ENCODE data around the gene SELENOI. TPM values are rescaled to one million over a fixed set of nuclear protein-coding genes. Genes with fewer than 3 reads are reported as not detected.

The SELENOI gene
- polyA plus RNA-seq, 4 donors = 4.3 to 36.4 (median 8.2) TPM

DNA sequence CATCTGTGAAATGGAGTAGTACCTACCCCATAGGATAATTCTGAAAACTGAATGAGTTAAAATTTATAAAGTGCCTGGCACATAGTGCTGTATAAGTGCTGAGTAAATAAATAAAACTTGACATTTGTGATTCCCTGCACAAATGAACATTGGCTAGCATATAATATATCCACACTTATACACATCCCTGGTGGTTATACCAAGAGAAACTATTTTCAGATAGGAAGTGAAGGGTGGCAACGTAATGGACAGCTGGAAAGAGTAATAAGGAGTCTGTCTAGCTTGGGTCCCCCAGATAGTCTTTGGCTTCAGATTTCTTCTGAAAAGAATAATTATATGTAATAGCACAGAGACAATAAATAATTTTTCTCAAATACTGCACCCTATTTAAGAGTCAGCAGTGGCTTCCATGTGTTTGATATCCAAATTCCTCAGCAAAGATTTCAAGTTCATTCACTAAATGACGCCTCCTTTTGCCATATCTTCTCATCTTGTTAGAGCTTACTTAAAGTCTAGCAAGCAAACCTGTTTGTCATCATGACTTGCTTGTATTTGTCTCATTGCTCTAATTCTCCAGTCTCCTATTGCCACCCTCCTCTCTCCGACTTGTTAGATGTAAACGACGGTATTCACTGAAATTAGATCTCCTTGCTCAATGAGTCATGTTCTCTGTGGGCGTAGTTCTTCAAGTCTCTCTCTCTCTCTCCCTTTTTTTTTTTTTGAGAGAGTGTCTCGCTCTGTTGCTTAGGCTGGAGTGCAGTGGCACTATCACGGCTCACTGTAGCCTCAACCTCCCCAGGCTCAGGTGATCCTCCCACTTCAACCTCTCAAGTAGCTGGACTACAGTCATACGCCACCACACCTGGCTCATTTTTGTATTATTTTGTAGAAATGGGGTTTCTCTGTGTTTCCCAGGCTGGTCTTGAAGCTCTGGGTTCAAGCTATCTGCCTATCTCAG lies 9.4 kb downstream of the SELENOI start:
- Histone ChIP-seq H3K36me3 (ENCODE audit: control insufficient read depth in 3 of 3, insufficient read depth in 2 of 3, low read depth in 1 of 3, low read length in 3 of 3) (peaks cover 0 to 18% (median 0%) of the 10 kb centered on the region in 3 donors), H3K4me1 (ENCODE audit: control insufficient read depth in 3 of 3, insufficient read depth in 2 of 3, low read depth in 1 of 3, low read length in 2 of 3) (peaks cover 0 to 3% (median 0%) of the 10 kb centered on the region in 3 donors), H3K27me3 (ENCODE audit: control insufficient read depth in 3 of 3, insufficient read depth in 3 of 3, low read length in 3 of 3) (no peaks in the 10 kb centered on the region), H3K9me3 (ENCODE audit: control insufficient read depth in 2 of 2, insufficient read depth in 1 of 2, low read depth in 1 of 2, low read length in 1 of 2) (no peaks in the 10 kb centered on the region), H3K27ac (ENCODE audit: low read depth in 1 of 3, low read length in 2 of 3) (no peak overlapping the region), H3K4me3 (ENCODE audit: low read depth in 1 of 3, low read length in 3 of 3) (no peak overlapping the region)
- FAIRE-seq (no peak), DNase-seq (no peak)
- 81 to 89% (median 83%) methylated on average over 9 of the region's 9 CpGs for WGBS, 3 donors

GRCh38 chr2:26356111-26356510 lies 10.2 kb downstream of the SELENOI start:
- Histone ChIP-seq H3K27ac (ENCODE audit: low read depth in 1 of 3, low read length in 2 of 3) (no peak overlapping the region), H3K4me1 (ENCODE audit: control insufficient read depth in 3 of 3, insufficient read depth in 2 of 3, low read depth in 1 of 3, low read length in 2 of 3) (peaks cover 0 to 3% (median 0%) of the 10 kb centered on the region in 3 donors), H3K27me3 (ENCODE audit: control insufficient read depth in 3 of 3, insufficient read depth in 3 of 3, low read length in 3 of 3) (no peaks in the 10 kb centered on the region), H3K9me3 (ENCODE audit: control insufficient read depth in 2 of 2, insufficient read depth in 1 of 2, low read depth in 1 of 2, low read length in 1 of 2) (no peaks in the 10 kb centered on the region), H3K4me3 (ENCODE audit: low read depth in 1 of 3, low read length in 3 of 3) (no peak overlapping the region), H3K36me3 (ENCODE audit: control insufficient read depth in 3 of 3, insufficient read depth in 2 of 3, low read depth in 1 of 3, low read length in 3 of 3) (peaks cover 0 to 16% (median 0%) of the 10 kb centered on the region in 3 donors)
- FAIRE-seq = no peak
- DNase-seq = no peak
- WGBS, 3 donors = 87 to 100% (median 99%) methylated on average over 2 of the region's 2 CpGs

DNA sequence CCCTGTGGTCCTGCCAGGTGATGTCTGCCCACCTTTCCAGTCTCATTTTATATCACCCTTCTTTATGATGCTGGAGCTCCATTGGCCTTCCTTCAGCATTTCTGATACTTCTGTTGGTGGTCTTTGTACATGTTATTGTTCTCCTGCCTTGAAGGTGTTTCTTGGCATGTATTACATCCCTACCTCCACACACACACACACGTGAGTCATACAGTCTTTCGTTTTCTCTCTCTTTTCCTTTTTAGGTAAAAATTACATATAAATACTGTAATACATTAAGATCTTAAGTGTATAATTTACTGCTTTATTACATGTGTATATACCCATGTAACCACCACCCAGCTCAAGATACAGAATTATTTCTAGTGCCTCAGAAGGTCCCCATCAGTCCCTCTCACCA lies 10.8 kb downstream of the SELENOI start:
- Histone ChIP-seq H3K27ac (ENCODE audit: low read depth in 1 of 3, low read length in 2 of 3) (no peak overlapping the region), H3K27me3 (ENCODE audit: control insufficient read depth in 3 of 3, insufficient read depth in 3 of 3, low read length in 3 of 3) (no peaks in the 10 kb centered on the region), H3K9me3 (ENCODE audit: control insufficient read depth in 2 of 2, insufficient read depth in 1 of 2, low read depth in 1 of 2, low read length in 1 of 2) (no peaks in the 10 kb centered on the region), H3K4me1 (ENCODE audit: control insufficient read depth in 3 of 3, insufficient read depth in 2 of 3, low read depth in 1 of 3, low read length in 2 of 3) (peaks cover 0 to 3% (median 0%) of the 10 kb centered on the region in 3 donors), H3K4me3 (ENCODE audit: low read depth in 1 of 3, low read length in 3 of 3) (no peak overlapping the region), H3K36me3 (ENCODE audit: control insufficient read depth in 3 of 3, insufficient read depth in 2 of 3, low read depth in 1 of 3, low read length in 3 of 3) (peaks cover 0 to 16% (median 0%) of the 10 kb centered on the region in 3 donors)
- FAIRE-seq (no peak), DNase-seq (no peak)
- 76 to 80% (median 79%) methylated on average over 2 of the region's 2 CpGs for WGBS, 3 donors

GRCh38 chr2:26359886-26360473 lies 14.0 kb downstream of the SELENOI start:
- Histone ChIP-seq H3K4me1 (ENCODE audit: control insufficient read depth in 3 of 3, insufficient read depth in 2 of 3, low read depth in 1 of 3, low read length in 2 of 3) (peaks cover 0 to 3% (median 0%) of the 10 kb centered on the region in 3 donors), H3K4me3 (ENCODE audit: low read depth in 1 of 3, low read length in 3 of 3) (no peak overlapping the region), H3K9me3 (ENCODE audit: control insufficient read depth in 2 of 2, insufficient read depth in 1 of 2, low read depth in 1 of 2, low read length in 1 of 2) (no peaks in the 10 kb centered on the region), H3K36me3 (ENCODE audit: control insufficient read depth in 3 of 3, insufficient read depth in 2 of 3, low read depth in 1 of 3, low read length in 3 of 3) (peaks cover 0 to 11% (median 0%) of the 10 kb centered on the region in 3 donors), H3K27ac (ENCODE audit: low read depth in 1 of 3, low read length in 2 of 3) (no peak overlapping the region), H3K27me3 (ENCODE audit: control insufficient read depth in 3 of 3, insufficient read depth in 3 of 3, low read length in 3 of 3) (no peaks in the 10 kb centered on the region)
- no peak for FAIRE-seq
- DNase-seq = no peak
- 76 to 88% (median 84%) methylated on average over 4 of the region's 4 CpGs for WGBS, 3 donors

DNA sequence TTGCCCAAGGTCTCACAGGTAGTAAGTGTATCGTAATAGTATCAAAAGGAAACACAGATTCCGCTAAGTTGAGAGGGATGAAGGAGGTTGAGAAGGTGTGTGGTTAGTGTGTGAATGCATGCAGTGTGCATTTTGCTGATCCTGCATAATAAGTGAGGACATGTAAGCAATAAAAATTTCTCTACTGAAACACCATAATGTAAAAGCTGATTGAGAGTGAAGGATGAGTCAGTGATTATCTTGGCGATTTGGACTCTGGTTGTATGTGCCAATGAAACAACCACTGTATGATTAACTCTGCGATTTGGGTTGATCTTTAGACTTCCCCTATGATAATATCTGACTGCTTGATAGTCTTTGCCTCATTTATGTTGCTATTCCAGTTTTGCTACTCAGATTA lies 17.4 kb downstream of the SELENOI start:
- 13 to 52% (median 35%) methylated on average over 4 of the region's 4 CpGs for WGBS, 3 donors

GRCh38 chr2:26363958-26364357 lies 18.0 kb downstream of the SELENOI start:
- H3K4me1 ChIP-seq (ENCODE audit: control insufficient read depth in 3 of 3, insufficient read depth in 2 of 3, low read depth in 1 of 3, low read length in 2 of 3) = peaks cover 0 to 3% (median 0%) of the 10 kb centered on the region in 3 donors
- no peaks in the 10 kb centered on the region for H3K27me3 ChIP-seq (ENCODE audit: control insufficient read depth in 3 of 3, insufficient read depth in 3 of 3, low read length in 3 of 3)
- FAIRE-seq (no peak), DNase-seq (no peak)
- H3K36me3 ChIP-seq (ENCODE audit: control insufficient read depth in 3 of 3, insufficient read depth in 2 of 3, low read depth in 1 of 3, low read length in 3 of 3) = peaks cover 0 to 13% (median 12%) of the 10 kb centered on the region in 3 donors
- no peaks in the 10 kb centered on the region for H3K9me3 ChIP-seq (ENCODE audit: control insufficient read depth in 2 of 2, insufficient read depth in 1 of 2, low read depth in 1 of 2, low read length in 1 of 2)
- no peak overlapping the region for H3K27ac ChIP-seq (ENCODE audit: low read depth in 1 of 3, low read length in 2 of 3)
- WGBS, 3 donors = 69 to 88% (median 83%) methylated on average over 3 of the region's 3 CpGs
- H3K4me3 ChIP-seq (ENCODE audit: low read depth in 1 of 3, low read length in 3 of 3) = no peak overlapping the region

More for the DNA sequence above, 17.4 kb downstream of the SELENOI start:
- Histone ChIP-seq H3K27ac (ENCODE audit: low read depth in 1 of 3, low read length in 2 of 3) (peak overlapping the region in 1 of 3 donors; percentile 47), H3K36me3 (ENCODE audit: control insufficient read depth in 3 of 3, insufficient read depth in 2 of 3, low read depth in 1 of 3, low read length in 3 of 3) (peaks cover 0 to 14% (median 12%) of the 10 kb centered on the region in 3 donors), H3K4me1 (ENCODE audit: control insufficient read depth in 3 of 3, insufficient read depth in 2 of 3, low read depth in 1 of 3, low read length in 2 of 3) (peaks cover 0 to 3% (median 0%) of the 10 kb centered on the region in 3 donors), H3K9me3 (ENCODE audit: control insufficient read depth in 2 of 2, insufficient read depth in 1 of 2, low read depth in 1 of 2, low read length in 1 of 2) (no peaks in the 10 kb centered on the region), H3K27me3 (ENCODE audit: control insufficient read depth in 3 of 3, insufficient read depth in 3 of 3, low read length in 3 of 3) (no peaks in the 10 kb centered on the region), H3K4me3 (ENCODE audit: low read depth in 1 of 3, low read length in 3 of 3) (no peak overlapping the region)
- DNase-seq = peak; percentile 76 to 95
- FAIRE-seq = peak; percentile 10

- Histone ChIP-seq H3K4me1 (ENCODE audit: control insufficient read depth in 3 of 3, insufficient read depth in 2 of 3, low read depth in 1 of 3, low read length in 2 of 3) (peaks cover 0 to 3% (median 0%) of the 10 kb centered on the region in 3 donors), H3K27me3 (ENCODE audit: control insufficient read depth in 3 of 3, insufficient read depth in 3 of 3, low read length in 3 of 3) (no peaks in the 10 kb centered on the region), H3K4me3 (ENCODE audit: low read depth in 1 of 3, low read length in 3 of 3) (no peak overlapping the region), H3K36me3 (ENCODE audit: control insufficient read depth in 3 of 3, insufficient read depth in 2 of 3, low read depth in 1 of 3, low read length in 3 of 3) (peaks cover 0 to 13% (median 12%) of the 10 kb centered on the region in 3 donors), H3K9me3 (ENCODE audit: control insufficient read depth in 2 of 2, insufficient read depth in 1 of 2, low read depth in 1 of 2, low read length in 1 of 2) (no peaks in the 10 kb centered on the region), H3K27ac (ENCODE audit: low read depth in 1 of 3, low read length in 2 of 3) (no peak overlapping the region)
- FAIRE-seq (no peak), DNase-seq (no peak)
- WGBS, 3 donors = 80 to 89% (median 87%) methylated on average over 4 of the region's 4 CpGs
Observed at GRCh38 chr2:26364669-26365068, 18.7 kb downstream of the SELENOI start.

GRCh38 chr2:26366957-26367356 lies 21.0 kb downstream of the SELENOI start:
- peaks cover 0 to 12% (median 11%) of the 10 kb centered on the region in 3 donors for H3K36me3 ChIP-seq (ENCODE audit: control insufficient read depth in 3 of 3, insufficient read depth in 2 of 3, low read depth in 1 of 3, low read length in 3 of 3)
- H3K4me1 ChIP-seq (ENCODE audit: control insufficient read depth in 3 of 3, insufficient read depth in 2 of 3, low read depth in 1 of 3, low read length in 2 of 3) = peaks cover 0 to 3% (median 0%) of the 10 kb centered on the region in 3 donors
- FAIRE-seq (no peak), DNase-seq (no peak)
- H3K9me3 ChIP-seq (ENCODE audit: control insufficient read depth in 2 of 2, insufficient read depth in 1 of 2, low read depth in 1 of 2, low read length in 1 of 2) = no peaks in the 10 kb centered on the region
- no peaks in the 10 kb centered on the region for H3K27me3 ChIP-seq (ENCODE audit: control insufficient read depth in 3 of 3, insufficient read depth in 3 of 3, low read length in 3 of 3)
- WGBS, 3 donors = 92% methylated on average over 5 of the region's 5 CpGs
- no peak overlapping the region for H3K27ac ChIP-seq (ENCODE audit: low read depth in 1 of 3, low read length in 2 of 3)
- H3K4me3 ChIP-seq (ENCODE audit: low read depth in 1 of 3, low read length in 3 of 3) = no peak overlapping the region

Measured in small intestine (tissue), 7 donors.